ENCODE results near the gene GAL3ST2.
A peak's percentile ranks its signal among the peaks of the same experiment; 100 is the strongest.

GAL3ST2 gene

GRCh38 chr2:241810307-241811200 is 33.9 kb downstream of the GAL3ST2 start:
- in situ Hi-C loops (cut with MboI; ENCODE audit: low sequenced_read_pairs, unreplicated experiment) = no loop called here
- DNase-seq (ENCODE audit: low spot score) = no peak
- no peak for TF ChIP-seq CTCF (IDR thresholded peaks at IDR 0.05; ENCODE audit: borderline replicate concordance, control extremely low read depth, extremely low read depth, insufficient read depth, missing control alignments)

GRCh38 chr2:241811201-241811951 is 34.8 kb downstream of the GAL3ST2 start:
- no peak for TF ChIP-seq CTCF (IDR thresholded peaks at IDR 0.05; ENCODE audit: borderline replicate concordance, control extremely low read depth, extremely low read depth, insufficient read depth, missing control alignments)
- in situ Hi-C loops (cut with MboI; ENCODE audit: low sequenced_read_pairs, unreplicated experiment) = no loop called here
- peak; percentile 33 for DNase-seq (ENCODE audit: low spot score)

GRCh38 chr2:241811952-241812729 is 35.5 kb downstream of the GAL3ST2 start:
- in situ Hi-C loops (cut with MboI; ENCODE audit: low sequenced_read_pairs, unreplicated experiment) = no loop called here
- no peak for TF ChIP-seq CTCF (IDR thresholded peaks at IDR 0.05; ENCODE audit: borderline replicate concordance, control extremely low read depth, extremely low read depth, insufficient read depth, missing control alignments)
- peak; percentile 29 for DNase-seq (ENCODE audit: low spot score)

- peak; percentile 39 for DNase-seq (ENCODE audit: low spot score)
- TF ChIP-seq CTCF (IDR thresholded peaks at IDR 0.05; ENCODE audit: borderline replicate concordance, control extremely low read depth, extremely low read depth, insufficient read depth, missing control alignments) = no peak
- in situ Hi-C loops (cut with MboI; ENCODE audit: low sequenced_read_pairs, unreplicated experiment) = no loop called here
These were observed 36.4 kb downstream of the GAL3ST2 start for GRCh38 chr2:241812730-241813643.

- in situ Hi-C loops (cut with MboI; ENCODE audit: low sequenced_read_pairs, unreplicated experiment) = no loop called here
- DNase-seq (ENCODE audit: low spot score) = peak; percentile 67
- no peak for TF ChIP-seq CTCF (IDR thresholded peaks at IDR 0.05; ENCODE audit: borderline replicate concordance, control extremely low read depth, extremely low read depth, insufficient read depth, missing control alignments)
These were observed 37.2 kb downstream of the GAL3ST2 start for GRCh38 chr2:241813644-241814392.
